Measurements from ENCODE around the gene GIN1. TPM values are rescaled to one million over a fixed set of nuclear protein-coding genes. Genes with fewer than 3 reads are reported as not detected.

The GIN1 gene
- total and polyA plus RNA-seq, 9 of the 15 experiments (the other 6 are each of a cell fraction or from before 2014, with no cell fraction given), result 2.4 to 9.8 (median 7.8) TPM

- ChIA-PET CTCF (ENCODE audit: low intra/inter-chr PET ratio) (no interaction called here), POLR2A (interaction anchor here (2.1 kb wide), 1 partner anchor 9 kb away, joined by 5 read pairs; the partner anchor contains the start of genes GIN1 and PPIP5K2)
- no peak; the same call in 2 of the 3 replicates for ATAC-seq
- Histone ChIP-seq H2AFZ (ENCODE audit: low read depth, low read length) (no peak overlapping the region), H3K9me3 (replicated peaks; ENCODE audit: control insufficient read depth, insufficient read depth, low read depth, low read length) (no peaks in the 10 kb centered on the region), H3K36me3 (ENCODE audit: control insufficient read depth, insufficient read depth, low read length) (no peaks in the 10 kb centered on the region), H3K27ac (ENCODE audit: extremely low read depth, low read depth, low read length) (no peak overlapping the region; the same call in 2 of the 3 replicates), H3K79me2 (ENCODE audit: control insufficient read depth, insufficient read depth, low read length) (peaks cover 30% of the 10 kb centered on the region), H3K9ac (ENCODE audit: insufficient read depth in 1 of 2, low read depth in 2 of 2, low read length in 2 of 2) (no peak overlapping the region), H4K20me1 (replicated peaks; ENCODE audit: control insufficient read depth, insufficient read depth, low read length) (no peaks in the 10 kb centered on the region), H3K27me3 (ENCODE audit: control insufficient read depth in 2 of 2, insufficient read depth in 2 of 2, low read length in 2 of 2) (no peaks in the 10 kb centered on the region), H3K4me1 (replicated peaks in 1 of 2; ENCODE audit: control insufficient read depth in 2 of 2, insufficient read depth in 2 of 2, low read length in 2 of 2) (peaks cover 0 to 17% of the 10 kb centered on the region in 2 experiments; a peak in 3 of 5 replicates), H3K4me3 (no peak overlapping the region), H3K4me2 (ENCODE audit: insufficient read depth, low read length) (no peak overlapping the region), H3K9me1 (ENCODE audit: control insufficient read depth, insufficient read depth, low read length) (no peaks in the 10 kb centered on the region)
- FAIRE-seq, result no peak
- intact Hi-C loops (cut with micrococcal nuclease) (no loop called here), in situ Hi-C loops (cut with MboI) (no loop called here)
- 61% methylated on average over 2 of the region's 2 CpGs for WGBS (ENCODE audit: insufficient coverage, low coverage, missing lambda C conversion rate)
- no TSS peak for BruUV-seq (replicated peaks)
- TF ChIP-seq STAT5B (CRISPR knock-in tag; IDR thresholded peaks at IDR 0.05) (no peak), POLR2H (tag; IDR thresholded peaks at IDR 0.05; ENCODE audit: low read depth) (no peak), ZNF764 (CRISPR knock-in tag; IDR thresholded peaks at IDR 0.05; ENCODE audit: low read depth) (no peak), JUN (IDR thresholded peaks at IDR 0.05; ENCODE audit: borderline replicate concordance, low read depth, low read length) (no peak), JUN (CRISPR knock-in tag; IDR thresholded peaks at IDR 0.05; ENCODE audit: borderline replicate concordance) (no peak), TAF9B (IDR thresholded peaks at IDR 0.05; ENCODE audit: partially characterized antibody) (no peak), EP400 (IDR thresholded peaks at IDR 0.05) (no peak), ILF3 (IDR thresholded peaks at IDR 0.05; ENCODE audit: borderline replicate concordance) (no peak)
- no peak for DNase-seq (ENCODE audit: extremely low read depth in 1 of 4, low spot score in 3 of 4)
Measured at GRCh38 chr5:103111468-103111867, 8.5 kb downstream of the GIN1 start.
